Medulla oblongata (tissue), 1 donor: Measurements from ENCODE around the gene AGR3.
"Not testable (repeated sequence)": the region's sequence is repeated elsewhere in the genome, so short reads cannot be mapped to it uniquely, and the experiment has no call there.

Source experiments
- DNase-seq: peaks from one replicate; pipeline ENCODE4 v3.0.0-alpha.2; 2015; ENCODE audit errors: extremely low spot score

AGR3 gene

DNA sequence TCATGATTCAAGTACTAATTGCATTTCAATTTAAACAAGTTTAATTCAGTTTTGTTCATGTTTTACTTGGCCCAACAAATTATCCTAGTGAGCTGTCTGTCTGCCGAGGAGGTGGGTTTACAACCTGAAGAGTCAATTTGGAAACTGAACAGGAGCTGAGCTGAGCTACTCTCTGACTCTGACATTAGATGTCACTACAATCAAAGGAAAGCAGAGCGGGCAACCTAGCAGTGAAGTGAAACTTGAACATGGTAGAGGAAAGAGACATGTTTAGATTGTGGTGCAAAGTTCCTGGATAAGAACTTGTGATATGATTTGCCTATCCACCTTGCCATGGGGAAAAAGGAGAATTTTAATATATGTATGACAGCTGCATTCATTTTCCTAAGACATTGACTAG, 9.6 kb upstream of the AGR3 start:
- peak; percentile 57 for DNase-seq

- DNase-seq: no peak
Measured at GRCh38 chr7:16889851-16890415, 8.2 kb upstream of the AGR3 start.

DNA sequence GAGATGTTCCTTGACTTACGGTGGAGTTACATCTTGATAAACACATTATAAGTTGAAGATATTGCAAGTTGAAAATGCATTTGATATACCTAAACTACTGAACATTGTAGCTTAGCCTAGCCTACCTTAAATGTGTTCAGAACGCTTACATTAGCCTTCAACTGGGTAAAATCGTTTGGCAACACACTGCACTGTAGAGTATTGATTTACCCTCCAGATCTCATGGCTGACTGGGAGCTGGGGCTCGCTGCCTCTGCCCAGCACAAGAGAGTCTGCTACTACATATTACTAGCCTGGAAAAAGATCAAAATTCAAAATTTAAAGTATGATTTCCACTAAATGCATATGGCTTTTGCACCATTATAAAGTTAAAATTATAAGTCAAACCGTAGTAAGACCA, 7.5 kb upstream of the AGR3 start:
- DNase-seq: no peak

GRCh38 chr7:16883918-16884317, 2.1 kb upstream of the AGR3 start:
- DNase-seq: no peak

GRCh38 chr7:16880554-16880953, 1.2 kb downstream of the AGR3 start:
- DNase-seq: no peak

DNA sequence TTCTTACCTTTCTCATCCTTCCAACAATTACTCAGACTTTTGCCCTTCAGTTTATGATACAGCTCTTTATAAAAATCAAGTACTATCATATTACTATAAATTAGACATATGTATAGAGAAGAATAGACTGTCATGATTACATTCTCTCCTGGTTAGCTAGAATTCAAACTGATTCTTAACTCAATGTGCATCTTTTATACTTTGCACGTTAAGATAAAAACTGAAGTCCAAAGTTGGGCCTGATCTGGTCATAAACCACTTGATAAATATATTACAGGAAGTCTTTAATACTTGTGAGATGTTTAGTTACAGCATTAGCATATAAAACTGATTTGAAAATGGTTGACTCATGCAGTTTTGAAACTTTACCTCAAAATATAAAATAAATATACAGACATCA, 2.6 kb downstream of the AGR3 start:
- DNase-seq: no peak

DNA sequence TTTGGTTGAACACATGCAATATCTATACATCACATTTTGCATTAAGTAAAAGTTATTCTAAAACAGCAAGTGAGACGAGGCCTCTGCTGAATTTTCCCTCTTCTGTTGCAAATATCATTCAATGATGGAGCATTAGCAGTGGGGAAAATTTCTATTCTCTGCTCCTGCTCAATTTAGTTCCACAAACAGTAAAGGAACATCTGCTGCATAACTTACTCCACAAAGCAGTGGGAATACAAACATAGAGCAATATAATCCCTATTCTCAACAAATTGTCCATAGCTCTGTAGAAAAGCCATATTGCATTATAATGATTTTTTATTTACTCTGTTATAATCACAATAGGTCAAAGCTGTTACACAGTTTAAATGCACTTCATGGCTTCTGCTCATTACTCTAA, 5.9 kb downstream of the AGR3 start:
- DNase-seq: no peak

DNA sequence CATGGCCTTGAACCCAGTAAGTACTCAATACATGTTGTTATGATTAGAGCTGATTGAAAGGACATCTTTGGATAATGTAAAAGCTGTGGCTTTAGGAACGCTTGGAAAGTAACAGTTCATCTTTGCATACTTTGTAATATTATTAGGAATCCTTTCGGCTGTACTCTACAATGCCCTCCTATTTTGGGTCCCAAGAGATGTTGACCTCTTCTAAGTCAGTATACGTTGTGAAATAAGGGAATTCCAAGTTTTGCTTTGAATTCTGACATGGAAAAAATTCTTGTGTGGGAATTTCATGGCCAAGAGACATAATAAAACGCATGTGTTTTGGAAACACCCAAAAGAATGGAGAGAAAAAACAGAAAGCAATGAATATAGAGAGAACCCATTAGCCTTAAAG, 7.7 kb downstream of the AGR3 start:
- DNase-seq: no peak

DNA sequence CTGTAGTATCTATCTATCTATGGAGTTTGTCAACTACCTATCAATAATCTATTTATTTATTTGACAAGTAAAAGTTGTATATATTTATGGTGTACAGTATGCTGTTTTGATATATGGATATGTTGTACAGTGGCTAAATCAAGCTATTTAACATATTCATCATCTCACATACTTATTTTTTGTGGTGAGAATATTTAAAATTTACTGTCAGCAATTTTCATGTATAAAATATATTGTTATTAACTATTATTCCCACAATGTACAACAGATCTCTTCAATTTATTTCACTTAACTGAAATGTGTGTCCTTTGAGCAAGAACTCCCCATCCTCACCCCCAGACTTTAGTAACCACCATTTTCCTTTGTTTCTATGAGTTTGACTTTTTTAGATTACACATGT, 14.5 kb downstream of the AGR3 start:
- no peak for DNase-seq

- DNase-seq: not testable (repeated sequence)
Measured at GRCh38 chr7:16853189-16853588, 28.6 kb downstream of the AGR3 start.

DNA sequence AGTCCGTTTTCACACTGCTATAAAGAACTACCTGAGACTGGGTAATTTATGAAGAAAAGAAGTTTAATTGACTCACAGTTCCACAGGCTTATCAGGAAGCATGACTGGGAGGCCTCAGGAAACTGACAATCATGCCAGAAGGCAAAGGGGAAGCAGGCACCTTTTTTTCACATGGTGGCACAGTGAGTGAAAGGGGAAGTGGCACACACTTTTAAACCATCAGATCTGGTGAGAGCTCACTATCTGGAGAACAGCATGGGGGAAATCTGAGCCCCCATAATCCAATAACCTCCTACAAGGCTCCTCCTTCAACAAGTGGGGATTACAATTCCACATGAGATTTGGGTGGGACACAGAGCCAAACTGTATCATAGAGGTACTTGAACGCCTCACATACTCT, 30.0 kb downstream of the AGR3 start:
- DNase-seq: peak; percentile 70

- peak; percentile 9 for DNase-seq
Measured at GRCh38 chr7:16850614-16851466, 30.9 kb downstream of the AGR3 start.

DNA sequence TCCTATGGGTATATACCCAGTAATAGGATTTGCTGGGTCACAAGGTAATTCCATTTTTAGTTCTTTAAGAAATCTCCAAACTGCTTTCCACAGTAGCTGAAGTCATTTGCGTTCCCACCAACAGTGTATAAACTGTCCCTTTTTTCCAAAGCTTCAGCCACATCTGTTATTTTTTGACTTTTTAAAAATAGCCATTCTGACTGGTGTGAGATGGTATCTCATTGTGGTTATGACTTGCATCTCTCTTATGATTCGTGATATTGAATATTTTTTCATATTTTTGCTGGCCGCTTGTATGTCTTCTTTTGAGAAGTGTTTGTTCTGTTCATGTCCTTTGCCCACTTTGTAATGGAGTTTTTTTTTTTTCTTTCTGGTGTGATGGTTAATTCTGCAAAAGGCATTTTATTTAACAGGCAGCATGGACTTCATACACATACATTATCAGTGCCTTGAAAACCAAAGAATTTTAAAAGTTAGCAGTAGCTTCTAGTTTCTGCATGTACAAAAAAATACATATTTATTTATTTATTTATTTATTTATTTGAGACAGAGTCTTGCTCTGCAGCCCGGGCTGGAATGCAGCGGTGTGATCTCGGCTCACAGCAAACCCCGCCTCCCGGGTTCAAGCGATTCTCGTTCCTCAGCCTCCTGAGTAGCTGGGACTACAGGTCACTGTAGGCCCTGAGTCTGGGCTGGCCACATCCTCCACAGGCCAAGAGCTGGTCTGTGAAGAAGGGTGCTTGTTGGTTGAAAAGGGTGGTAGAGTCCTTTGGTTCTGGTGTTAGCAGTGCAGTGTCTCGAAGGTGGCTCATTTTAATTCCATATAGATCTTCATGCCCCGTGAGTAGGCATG, 32.3 kb downstream of the AGR3 start:
- DNase-seq: no peak

GRCh38 chr7:16847381-16847860, 34.4 kb downstream of the AGR3 start:
- no peak for DNase-seq

DNA sequence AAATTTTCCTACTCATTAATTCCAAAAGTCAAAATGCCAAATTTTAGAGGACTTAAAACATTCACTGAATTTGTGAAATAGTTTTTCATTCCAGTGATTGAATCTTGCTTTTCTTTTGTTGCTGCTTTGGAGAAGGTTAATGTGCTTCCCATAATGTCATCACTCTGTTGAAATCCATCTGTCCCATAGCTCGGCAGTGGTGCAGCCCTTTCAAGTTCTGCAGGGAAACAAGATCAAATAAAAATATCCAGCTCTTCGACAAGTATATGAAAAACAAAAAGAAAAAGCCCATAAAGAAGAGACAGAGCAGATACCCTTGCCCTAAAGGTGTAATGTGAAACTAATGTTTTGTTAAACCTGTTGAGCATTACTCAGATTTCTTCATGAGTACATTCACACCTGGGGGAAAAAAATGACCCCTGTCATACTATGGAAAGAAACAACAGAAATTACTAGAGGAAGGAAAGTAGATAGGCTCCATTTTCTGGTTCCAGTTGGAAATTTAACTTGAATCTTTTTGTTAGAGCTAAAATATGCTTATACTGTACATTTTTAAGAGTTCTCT, 35.1 kb downstream of the AGR3 start:
- no peak for DNase-seq

GRCh38 chr7:16845746-16846145, 36.0 kb downstream of the AGR3 start:
- no peak for DNase-seq

DNA sequence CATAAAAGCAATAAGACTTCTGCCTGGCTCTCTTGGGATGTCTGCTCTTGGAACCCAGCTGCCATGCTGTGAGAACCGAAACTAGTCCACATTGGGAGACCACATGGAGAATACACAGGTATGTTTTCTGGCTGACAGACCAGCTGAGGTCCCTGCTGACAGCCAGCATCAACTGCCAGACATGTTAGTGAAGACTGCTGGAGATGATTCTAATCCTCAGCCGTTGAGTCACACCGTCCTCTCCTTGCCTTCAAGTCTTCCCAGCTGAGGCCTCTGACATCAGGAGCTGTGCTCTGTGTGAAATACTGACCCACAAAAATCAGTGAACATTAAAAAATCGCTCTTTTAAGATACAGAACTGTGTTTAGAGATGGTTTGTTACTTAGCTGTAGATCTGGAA, 40.1 kb downstream of the AGR3 start:
- DNase-seq: no peak

- no peak for DNase-seq
Measured at GRCh38 chr7:16840094-16840493, 41.7 kb downstream of the AGR3 start.

- no peak for DNase-seq
Measured at GRCh38 chr7:16839646-16840045, 42.1 kb downstream of the AGR3 start.

DNA sequence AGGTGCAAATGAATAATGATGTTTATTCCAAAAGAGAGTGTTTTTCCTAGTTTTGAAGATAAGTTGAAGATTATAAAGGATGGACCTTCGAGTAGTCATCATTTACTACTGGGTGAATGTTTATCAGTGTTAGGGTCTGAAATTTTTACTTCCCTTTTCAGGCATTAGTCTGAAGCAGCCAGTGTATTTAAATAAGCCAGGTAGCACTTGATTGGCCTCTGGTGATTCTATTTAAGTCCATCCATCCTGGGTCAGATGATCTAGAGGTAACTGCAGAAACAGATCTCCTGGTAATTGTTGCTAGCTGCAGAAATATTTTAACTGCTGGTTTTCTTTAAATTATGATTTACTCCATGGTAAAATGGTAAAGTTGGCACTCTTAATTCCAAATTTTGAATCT, 42.9 kb downstream of the AGR3 start:
- DNase-seq: no peak

DNA sequence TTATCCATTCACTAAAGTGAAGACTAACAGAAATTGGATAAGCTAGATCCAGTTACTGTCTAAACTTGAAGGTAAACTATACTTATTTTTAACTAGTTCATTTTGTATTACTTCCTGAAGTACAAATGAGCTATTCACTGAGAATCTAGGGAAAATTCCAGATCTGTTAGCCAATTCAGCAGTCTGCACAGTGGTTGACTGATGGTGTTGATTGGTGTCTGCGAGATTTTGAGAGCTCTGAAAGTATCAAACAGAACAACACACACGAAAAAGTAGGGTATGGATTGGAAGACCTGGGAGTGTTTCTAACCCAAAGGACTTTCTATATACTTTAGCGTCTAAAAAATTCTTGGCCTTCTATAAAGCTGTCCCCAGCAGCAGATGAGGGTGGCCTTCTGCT, 43.4 kb downstream of the AGR3 start:
- no peak for DNase-seq

DNA sequence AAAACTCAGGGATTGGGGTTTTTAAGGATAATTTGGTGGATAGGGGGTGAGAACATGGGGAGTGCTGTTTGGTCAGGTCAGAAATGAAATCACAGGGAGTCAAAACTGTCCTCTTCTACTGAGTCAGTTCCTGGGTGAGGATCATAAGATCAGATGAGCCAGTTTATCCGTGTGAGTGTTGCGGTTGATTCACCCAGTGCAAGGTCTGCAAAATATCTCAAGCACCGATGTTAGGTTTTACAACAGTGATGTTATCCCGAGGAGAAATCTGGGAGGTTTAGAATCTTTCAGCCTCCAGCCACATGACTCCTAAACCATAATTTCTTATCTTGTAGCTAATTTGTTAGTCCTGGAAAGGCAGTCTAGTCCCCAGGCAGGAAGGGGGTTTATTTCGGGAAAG, 45.3 kb downstream of the AGR3 start:
- no peak for DNase-seq
